AG04450 (cell line): ENCODE measurements around the gene TCP11. TPM values are rescaled to one million over a fixed set of nuclear protein-coding genes. Genes with fewer than 3 reads are reported as not detected.

ENCODE experiments used
- CTCF ChIA-PET: fragments of 300-600, 350-600 bp; formaldehyde crosslinking; extraction: SDS; loops from one replicate; lab custom pipeline; 2022; ENCODE audit warnings: antibody characterized with exemption, inconsistent platforms; lab: Charles Lee
- POLR2A ChIA-PET: fragments of 350-600 bp; formaldehyde crosslinking; extraction: SDS; loops from one replicate; lab custom pipeline; 2021; ENCODE audit warnings: antibody characterized with exemption, inconsistent platforms; lab: Yijun Ruan, JAX
- DNase-seq: peaks from one replicate; pipeline ENCODE4 v3.0.0-alpha.2; 2011; ENCODE audit warnings: low read depth, low spot score
- H3K27ac ChIP-seq: one replicate; pipeline ENCODE4 v1.5.1; 2012; ENCODE audit warnings: low read depth, low read length, control low read depth
- H3K27me3 ChIP-seq: one replicate; pipeline ENCODE4 v1.6.0; 2012; ENCODE audit warnings: low read length; ENCODE audit not compliant: control insufficient read depth, insufficient read depth
- H3K4me3 ChIP-seq: 2 replicates; pipeline ENCODE4 v1.5.1; 2011; ENCODE audit warnings: mild to moderate bottlenecking, low read depth, low read length, control low read depth
- H3K9me3 ChIP-seq: 2 replicates; pipeline ENCODE4 v1.5.1; 2012; ENCODE audit warnings: low read length; ENCODE audit not compliant: control insufficient read depth, insufficient read depth
- polyA plus RNA-seq: library from polyadenylated mRNA; depleted of rRNA; stranded (reverse); fragments of >200 nt; gene quantifications from 2 replicates; pipeline ENCODE4 v1.2.3, GENCODE V29; 2011
- TF ChIP-seq, protein P1 (sequence below): IDR thresholded peaks from 2 replicates; pipeline ENCODE4 v1.5.1; 2011; ENCODE audit warnings: low read depth, low read length, control low read depth, inconsistent platforms

The TCP11 gene
- polyA plus RNA-seq, 1 experiment: 0.11 TPM

DNA sequence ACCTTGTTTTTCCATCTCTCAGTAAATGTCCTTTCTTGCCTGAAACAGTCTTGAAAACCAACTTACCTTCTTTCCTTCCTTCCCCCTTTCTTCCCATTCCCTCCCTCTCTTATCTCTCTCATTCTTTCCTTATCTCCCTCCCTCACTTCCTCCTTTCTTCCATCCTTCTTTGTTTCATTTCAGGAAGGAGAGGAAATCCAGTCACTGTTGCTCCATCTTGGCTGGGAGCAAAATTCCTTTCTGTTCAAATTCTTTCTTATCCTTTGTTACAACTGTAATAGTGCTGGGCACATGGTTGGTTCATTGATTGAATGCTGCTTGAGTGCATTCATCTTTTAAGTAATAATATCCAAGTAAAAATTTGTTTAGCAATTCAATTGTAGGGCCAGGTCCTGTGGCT is 17.4 kb upstream of the TCP11 start:
- no peaks in the 10 kb centered on the region for H3K27me3 ChIP-seq
- POLR2A ChIA-PET: no interaction called here
- no peak overlapping the region for H3K4me3 ChIP-seq
- H3K27ac ChIP-seq: no peak overlapping the region
- H3K9me3 ChIP-seq: no peaks in the 10 kb centered on the region
- no peak for DNase-seq
- TF ChIP-seq, protein P1, sequence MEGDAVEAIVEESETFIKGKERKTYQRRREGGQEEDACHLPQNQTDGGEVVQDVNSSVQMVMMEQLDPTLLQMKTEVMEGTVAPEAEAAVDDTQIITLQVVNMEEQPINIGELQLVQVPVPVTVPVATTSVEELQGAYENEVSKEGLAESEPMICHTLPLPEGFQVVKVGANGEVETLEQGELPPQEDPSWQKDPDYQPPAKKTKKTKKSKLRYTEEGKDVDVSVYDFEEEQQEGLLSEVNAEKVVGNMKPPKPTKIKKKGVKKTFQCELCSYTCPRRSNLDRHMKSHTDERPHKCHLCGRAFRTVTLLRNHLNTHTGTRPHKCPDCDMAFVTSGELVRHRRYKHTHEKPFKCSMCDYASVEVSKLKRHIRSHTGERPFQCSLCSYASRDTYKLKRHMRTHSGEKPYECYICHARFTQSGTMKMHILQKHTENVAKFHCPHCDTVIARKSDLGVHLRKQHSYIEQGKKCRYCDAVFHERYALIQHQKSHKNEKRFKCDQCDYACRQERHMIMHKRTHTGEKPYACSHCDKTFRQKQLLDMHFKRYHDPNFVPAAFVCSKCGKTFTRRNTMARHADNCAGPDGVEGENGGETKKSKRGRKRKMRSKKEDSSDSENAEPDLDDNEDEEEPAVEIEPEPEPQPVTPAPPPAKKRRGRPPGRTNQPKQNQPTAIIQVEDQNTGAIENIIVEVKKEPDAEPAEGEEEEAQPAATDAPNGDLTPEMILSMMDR: no peak
- CTCF ChIA-PET: no interaction called here

GRCh38 chr6:35154947-35155346 is 13.8 kb upstream of the TCP11 start:
- no peak for DNase-seq
- Histone ChIP-seq H3K4me3 (no peak overlapping the region), H3K27me3 (no peaks in the 10 kb centered on the region), H3K27ac (no peak overlapping the region), H3K9me3 (no peaks in the 10 kb centered on the region)
- ChIA-PET POLR2A (no interaction called here), CTCF (interaction anchor here (0.7 to 2.0 kb wide), 4 partner anchors 9 to 169 kb away, joined by 3 to 9 read pairs (median 4); no protein-coding TSS in a partner anchor)
- TF ChIP-seq, protein P1: no peak

GRCh38 chr6:35154262-35154661 is 13.1 kb upstream of the TCP11 start:
- CTCF ChIA-PET: interaction anchor here (0.7 kb wide), 1 partner anchor 51 kb away, joined by 3 read pairs; no protein-coding TSS in a partner anchor
- Histone ChIP-seq H3K27ac (no peak overlapping the region), H3K27me3 (no peaks in the 10 kb centered on the region), H3K9me3 (no peaks in the 10 kb centered on the region), H3K4me3 (no peak overlapping the region)
- TF ChIP-seq, protein P1: no peak
- POLR2A ChIA-PET: no interaction called here
- DNase-seq: no peak

DNA sequence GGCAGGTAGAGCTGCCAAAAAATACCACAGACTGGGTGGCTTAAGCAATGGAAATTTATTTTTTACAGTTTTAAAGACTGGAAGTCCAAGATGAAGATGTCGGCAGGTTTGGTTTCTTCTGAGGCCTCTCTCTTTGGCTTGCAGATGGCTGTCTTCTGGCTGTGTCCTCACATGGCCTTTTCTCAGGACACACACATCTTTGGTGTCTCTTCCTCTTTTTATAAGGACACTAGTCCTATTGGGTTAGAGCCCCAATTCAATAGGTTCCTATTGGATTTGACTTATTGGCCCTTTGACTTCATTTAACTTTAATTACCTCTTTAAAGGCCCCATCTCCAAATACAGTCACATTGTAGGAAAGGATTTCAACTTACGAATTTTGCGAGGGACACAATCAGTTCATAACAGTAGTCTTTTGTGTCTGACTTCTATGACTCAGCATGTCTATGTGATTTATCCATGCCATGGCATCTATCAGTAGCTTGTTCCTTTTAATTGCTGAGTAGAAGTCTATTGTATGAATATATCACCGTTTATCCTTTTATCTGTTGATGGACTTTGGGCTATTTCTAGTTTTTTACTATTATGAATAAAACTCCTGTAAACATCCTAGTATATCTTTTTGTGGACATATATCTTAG is 11.0 kb upstream of the TCP11 start:
- H3K27me3 ChIP-seq: no peaks in the 10 kb centered on the region
- no peak overlapping the region for H3K4me3 ChIP-seq
- ChIA-PET CTCF (interaction anchor here (1.3 to 3.1 kb wide), 3 partner anchors 12 to 165 kb away, joined by 5 to 18 read pairs (median 10); no protein-coding TSS in a partner anchor), POLR2A (no interaction called here)
- no peak overlapping the region for H3K27ac ChIP-seq
- H3K9me3 ChIP-seq: no peaks in the 10 kb centered on the region
- no peak for DNase-seq
- TF ChIP-seq, protein P1: no peak

DNA sequence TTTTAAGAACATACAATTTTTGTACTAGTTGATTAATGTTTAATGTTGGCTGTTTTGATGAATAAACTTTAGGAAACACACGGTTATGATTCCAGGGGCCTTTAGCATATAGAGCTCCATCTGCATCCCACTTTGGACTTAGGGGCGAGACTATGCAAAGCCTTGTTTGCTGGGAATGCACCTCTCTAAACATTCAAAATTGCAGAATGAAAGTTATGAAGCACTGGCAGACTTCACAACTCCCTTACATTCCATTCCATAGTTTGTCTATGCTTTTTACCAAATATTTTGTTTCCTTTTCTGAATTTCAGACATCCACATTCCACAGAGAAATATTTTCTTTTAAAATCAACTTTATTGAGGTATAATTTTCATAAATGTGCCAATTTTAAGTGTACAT is 10.3 kb upstream of the TCP11 start:
- Histone ChIP-seq H3K4me3 (no peak overlapping the region), H3K9me3 (no peaks in the 10 kb centered on the region), H3K27ac (no peak overlapping the region), H3K27me3 (no peaks in the 10 kb centered on the region)
- CTCF ChIA-PET: interaction anchor here (1.3 to 3.1 kb wide), 4 partner anchors 12 to 164 kb away, joined by 5 to 18 read pairs (median 10); no protein-coding TSS in a partner anchor
- TF ChIP-seq, protein P1: no peak
- no peak for DNase-seq
- POLR2A ChIA-PET: interaction anchor here (0.7 to 0.8 kb wide), 2 partner anchors 10 to 31 kb away, joined by 8 to 9 read pairs; no protein-coding TSS in a partner anchor
